ENCODE results near the gene TMEM119.

DNA sequence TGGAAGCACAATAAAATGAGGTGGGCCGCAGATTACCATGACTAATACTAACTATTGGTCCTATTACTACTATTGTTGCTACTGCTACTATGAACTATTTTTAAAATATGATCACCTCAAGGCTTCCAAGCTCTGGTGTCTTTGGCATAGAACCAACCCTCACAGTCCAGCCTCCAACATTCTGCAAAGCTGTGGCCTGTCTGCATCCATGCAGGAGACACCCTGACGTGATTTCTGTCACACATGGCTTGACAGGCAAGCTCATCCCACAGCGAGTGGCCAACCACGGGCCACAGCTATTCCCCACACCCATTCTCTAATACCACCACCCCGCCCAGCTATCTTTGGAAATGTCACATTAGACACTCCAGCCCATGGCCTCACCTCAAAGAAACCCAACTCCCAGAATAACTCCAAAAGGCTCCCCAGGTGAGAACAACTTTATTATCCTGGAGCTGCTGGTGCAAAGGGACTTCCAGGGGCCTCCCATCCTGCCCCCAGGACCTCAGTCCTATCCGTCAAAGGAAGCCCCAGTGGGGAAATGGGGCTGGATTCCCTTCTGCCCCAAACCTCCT, 21.1 kb downstream of the TMEM119 start:
- no peak for TF ChIP-seq POLR2AphosphoS5 (IDR thresholded peaks at IDR 0.05)
- TF ChIP-seq, protein P1, sequence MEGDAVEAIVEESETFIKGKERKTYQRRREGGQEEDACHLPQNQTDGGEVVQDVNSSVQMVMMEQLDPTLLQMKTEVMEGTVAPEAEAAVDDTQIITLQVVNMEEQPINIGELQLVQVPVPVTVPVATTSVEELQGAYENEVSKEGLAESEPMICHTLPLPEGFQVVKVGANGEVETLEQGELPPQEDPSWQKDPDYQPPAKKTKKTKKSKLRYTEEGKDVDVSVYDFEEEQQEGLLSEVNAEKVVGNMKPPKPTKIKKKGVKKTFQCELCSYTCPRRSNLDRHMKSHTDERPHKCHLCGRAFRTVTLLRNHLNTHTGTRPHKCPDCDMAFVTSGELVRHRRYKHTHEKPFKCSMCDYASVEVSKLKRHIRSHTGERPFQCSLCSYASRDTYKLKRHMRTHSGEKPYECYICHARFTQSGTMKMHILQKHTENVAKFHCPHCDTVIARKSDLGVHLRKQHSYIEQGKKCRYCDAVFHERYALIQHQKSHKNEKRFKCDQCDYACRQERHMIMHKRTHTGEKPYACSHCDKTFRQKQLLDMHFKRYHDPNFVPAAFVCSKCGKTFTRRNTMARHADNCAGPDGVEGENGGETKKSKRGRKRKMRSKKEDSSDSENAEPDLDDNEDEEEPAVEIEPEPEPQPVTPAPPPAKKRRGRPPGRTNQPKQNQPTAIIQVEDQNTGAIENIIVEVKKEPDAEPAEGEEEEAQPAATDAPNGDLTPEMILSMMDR (IDR thresholded peaks at IDR 0.05) = no peak
